NCI-H526 (cell line): ENCODE results near the gene NOL4L.

Experiments
- DNase-seq, 2 experiments: peaks; one replicate each; lab custom pipeline; 2025; lab: John Stamatoyannopoulos, UW

NOL4L gene

GRCh38 chr20:32456869-32457478, 128.2 kb downstream of the NOL4L start:
- DNase-seq, result peak; percentile 53 to 88

DNA sequence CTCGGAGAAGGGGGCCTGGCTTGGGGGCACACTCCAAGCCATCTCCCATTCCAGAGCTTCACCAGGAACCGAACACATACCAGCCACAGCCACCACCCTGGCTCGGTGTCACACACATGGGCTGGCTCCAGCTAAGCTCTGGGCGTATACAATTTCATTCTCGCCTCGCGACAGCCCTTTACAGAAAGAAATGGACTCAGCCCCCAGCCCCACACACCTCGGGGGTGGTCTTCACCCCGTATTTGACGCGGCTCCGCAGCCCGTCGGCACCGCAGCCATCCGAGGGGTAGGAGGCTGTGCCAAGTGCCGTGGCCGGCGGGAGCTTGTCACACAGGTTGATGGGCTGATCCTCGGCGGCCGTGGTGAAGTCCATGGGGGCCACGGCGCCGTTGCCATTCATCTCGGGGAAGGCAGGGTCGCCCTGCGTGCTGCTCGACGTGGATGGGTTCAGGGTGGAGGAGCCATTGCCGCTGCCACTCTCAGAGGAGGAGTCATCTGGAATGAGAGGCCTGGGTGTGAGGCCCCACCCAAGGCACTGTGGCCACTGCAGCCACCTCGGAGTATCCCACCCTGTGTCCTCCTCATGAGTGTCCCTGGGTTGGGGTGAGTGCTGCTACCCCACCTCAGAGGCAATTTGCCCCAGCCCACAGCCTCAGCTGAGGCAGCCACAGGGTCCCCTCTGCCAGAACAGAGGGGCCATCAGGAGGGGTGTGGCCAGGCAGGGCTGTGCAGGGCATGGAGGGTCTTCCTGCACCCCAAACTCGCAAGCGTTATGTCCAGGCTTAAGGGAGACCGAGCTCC, 129.0 kb downstream of the NOL4L start:
- DNase-seq, result no peak

DNA sequence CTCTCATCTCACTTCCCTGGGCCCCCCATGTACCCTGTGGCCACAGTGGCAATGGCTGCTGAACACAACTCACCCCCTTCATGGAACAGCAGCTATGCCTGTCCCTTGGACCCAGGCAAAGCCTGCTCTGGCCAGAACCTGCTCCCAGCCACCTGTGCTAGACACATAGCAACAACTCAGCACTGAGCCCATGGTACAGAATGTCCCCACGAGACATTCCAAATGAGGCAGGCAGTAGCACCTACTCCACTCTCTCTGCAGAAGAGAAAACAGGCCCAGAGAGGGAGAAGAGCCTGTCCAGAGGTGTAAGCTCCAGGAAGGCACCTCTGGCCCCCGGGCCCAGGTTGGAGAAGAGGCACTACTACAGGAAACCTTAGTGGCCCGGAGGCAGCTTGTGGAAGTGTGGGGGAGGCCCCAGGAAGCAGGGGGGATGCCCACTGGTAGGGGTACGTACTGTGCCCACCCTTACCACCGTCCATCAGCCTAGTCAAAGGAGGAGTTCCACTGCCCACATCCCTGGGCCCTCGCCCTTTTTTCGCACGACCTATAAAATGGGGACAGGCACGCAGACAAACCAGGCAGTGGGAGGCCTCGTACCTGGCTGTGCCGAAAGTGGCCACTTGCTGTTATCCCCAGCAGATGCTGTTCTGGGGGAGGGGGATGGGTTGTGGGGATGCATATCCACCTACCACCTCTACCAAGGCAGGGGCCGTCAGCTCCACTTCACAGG, 129.8 kb downstream of the NOL4L start:
- no peak for DNase-seq

DNA sequence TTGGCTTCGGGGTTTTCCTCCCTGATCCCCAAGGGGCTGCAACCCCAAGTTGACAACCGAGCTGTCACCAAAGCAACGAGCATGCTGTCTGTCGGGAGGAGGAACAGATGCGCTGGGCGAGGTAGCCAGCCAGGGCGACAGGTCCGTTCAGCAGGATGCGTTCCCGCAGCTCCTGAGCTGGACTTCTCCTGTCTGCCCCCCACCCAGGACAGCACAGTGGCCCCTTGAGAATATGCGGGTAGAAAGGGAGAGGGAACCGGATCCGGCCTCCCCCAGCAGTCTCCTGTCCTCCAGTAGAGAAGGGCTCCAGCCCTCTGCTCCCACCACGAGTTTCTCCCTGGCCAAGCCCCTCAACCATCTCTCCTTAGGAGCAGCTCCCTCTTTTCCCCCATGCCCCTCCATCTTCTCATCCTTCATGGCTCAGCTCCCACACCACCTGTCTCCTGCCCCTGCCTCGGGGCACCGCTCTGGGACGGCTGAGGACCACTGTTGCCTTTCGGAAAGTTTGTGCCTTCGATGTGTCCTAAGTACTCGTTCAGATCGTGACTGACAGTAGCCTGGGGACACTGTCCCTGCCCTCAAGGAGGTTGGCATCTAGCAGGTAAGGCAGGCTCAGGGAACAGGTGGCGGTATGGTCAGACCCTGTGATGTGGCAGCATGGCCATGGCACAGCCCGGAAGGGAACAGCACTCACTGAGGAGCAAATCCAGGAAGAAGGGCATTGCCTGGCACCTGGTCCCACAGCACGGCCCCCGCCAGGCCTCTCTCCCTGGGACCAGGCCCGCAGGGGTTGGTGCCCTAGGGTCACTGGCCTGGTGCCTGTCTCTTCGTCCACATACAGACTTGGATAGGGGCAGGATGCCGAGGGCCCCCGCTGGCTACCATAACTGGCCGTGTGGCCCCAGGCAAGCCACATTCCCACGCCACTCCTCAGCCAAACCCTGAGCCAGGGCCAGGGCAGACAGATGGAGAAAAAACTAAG, 130.7 kb downstream of the NOL4L start:
- no peak for DNase-seq

- no peak for DNase-seq
Measured at GRCh38 chr20:32453467-32454163, 131.5 kb downstream of the NOL4L start.

DNA sequence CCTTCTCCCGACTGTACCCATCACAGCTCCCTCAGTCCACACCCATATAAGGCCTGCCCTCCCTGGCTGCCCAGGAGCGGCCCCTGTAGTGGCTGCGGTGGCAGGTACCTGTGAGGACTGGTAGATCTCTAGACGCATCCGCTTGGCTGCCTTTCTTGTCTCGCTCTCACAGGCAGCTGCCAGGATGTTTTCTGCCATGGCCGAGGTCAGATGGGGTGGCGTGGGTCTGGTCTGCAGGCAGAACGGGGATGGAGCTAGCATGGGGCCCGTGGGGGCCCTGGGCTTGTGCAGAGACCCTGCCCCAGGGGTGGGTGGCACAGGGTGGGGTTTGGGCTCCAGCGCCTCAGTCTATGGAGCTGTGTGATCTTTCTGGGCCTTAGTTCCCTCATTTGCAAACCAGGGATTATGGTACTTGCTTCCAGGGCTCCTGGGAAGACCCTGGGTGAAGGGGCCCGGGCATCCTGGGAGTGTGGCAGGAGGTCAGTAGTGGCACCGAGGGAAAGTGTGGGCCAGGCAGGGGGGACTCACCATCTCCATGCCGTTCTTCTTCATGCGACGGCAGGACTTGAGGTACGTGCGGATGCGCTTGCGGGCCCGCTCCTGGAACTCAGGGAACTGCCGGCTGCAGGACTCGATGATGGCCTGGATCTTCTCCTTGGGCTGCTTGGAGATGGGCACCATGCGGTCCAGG, 132.2 kb downstream of the NOL4L start:
- DNase-seq, result no peak

- no peak for DNase-seq
Measured at GRCh38 chr20:32451682-32452461, 133.3 kb downstream of the NOL4L start.

DNA sequence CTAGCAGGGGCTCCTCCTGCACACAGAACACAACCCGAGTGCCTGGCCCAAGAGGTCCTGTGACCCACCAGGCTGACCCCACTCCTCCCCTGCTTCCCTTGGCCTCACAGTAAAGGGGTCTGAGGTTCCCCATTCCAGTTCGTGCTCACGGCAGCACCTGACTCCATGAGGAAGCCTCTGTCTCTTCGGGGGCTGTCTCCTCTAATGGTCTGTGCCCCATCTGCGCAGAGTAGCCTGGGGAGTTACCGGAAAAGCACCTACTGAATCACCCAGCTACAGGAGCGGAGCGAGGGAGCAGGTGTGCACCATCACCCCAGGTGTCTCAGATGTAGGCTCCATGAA, 133.8 kb downstream of the NOL4L start:
- no peak for DNase-seq

GRCh38 chr20:32450484-32451061, 134.6 kb downstream of the NOL4L start:
- DNase-seq, result no peak

DNA sequence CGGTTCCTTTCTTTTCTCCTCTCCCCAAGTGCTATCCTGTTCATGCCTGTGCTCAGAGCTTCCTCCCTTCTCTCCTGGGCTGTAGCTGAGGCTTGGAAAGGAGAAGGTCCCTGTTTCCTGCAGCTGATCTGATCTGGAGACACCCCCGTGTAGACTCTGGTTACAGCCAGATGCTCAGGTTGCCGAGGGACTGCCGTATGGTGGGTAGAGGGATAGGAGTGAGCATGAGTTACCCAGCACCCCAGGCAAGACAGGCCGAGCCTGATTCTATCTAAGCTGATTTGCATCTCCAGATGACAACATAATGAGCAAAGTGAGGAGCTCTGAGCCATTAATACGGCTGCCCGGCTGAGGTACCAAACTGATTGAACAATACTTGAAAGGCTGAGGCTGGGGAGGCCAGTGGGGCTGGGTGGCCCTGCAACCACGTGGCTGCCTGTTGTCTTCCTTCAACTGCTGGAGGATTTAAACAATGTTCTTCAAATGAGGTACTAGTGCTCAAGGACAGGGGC, 135.2 kb downstream of the NOL4L start:
- DNase-seq, result peak; percentile 92 to 94

- no peak for DNase-seq
Measured at GRCh38 chr20:32449057-32449889, 135.9 kb downstream of the NOL4L start.

GRCh38 chr20:32448306-32449056, 136.7 kb downstream of the NOL4L start:
- DNase-seq, result no peak

- DNase-seq, result no peak
Measured at GRCh38 chr20:32447136-32448027, 137.8 kb downstream of the NOL4L start.

- no peak for DNase-seq
Measured at GRCh38 chr20:32446301-32447100, 138.6 kb downstream of the NOL4L start.

DNA sequence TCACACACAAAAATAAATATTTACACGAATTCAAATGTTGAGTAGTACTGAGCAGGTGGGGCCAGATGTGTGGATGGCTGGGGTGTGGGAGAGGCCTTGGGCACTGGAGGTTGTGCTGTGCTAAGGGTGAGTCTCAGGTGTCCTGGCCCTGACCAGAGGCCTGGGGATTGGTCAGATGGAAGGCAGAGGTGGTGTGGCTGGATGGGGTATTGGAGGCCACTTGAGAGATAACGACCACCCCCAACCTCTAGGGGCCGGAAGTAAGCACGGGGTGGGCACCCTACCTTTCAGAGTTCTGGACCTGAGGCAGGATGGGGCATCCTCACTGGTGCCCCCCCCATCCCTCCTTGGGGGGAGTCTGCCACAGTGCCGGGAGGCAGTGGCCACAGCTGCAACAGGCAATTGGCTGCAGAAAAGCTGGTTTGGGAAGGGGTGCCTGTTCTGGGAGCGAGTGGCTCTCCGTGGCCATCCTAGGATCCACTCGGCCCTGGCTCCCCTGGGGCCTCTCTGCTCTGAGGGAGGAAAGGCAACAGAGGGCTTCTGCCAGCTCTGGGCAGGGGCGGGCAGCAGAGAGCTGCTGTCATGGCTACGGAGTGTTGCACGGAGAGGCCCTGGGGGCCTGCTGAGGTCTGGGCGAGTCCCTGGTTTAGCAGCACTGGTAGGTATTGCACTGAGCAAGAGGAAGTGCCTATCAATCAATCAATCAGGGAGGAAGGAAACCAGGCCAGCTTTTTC, 139.4 kb downstream of the NOL4L start:
- DNase-seq, result peak; percentile 40 to 77
